HG03354 (cell line): Measurements from ENCODE around the gene CKS1B.

Experiments
- ATAC-seq: cut with Tn5 transposase; IDR thresholded peaks from one replicate; pipeline ENCODE4 v1.9.1; 2021; ENCODE audit warnings: mild to moderate bottlenecking; ENCODE audit not compliant: unreplicated experiment, poor library complexity, severe bottlenecking

Gene CKS1B

GRCh38 chr1:155026588-155026987 is 52.1 kb downstream of the CKS1B start:
- no peak for ATAC-seq
